Panc1 (cell line): ENCODE results near the gene RPL36AL. TPM values are rescaled to one million over a fixed set of nuclear protein-coding genes. Genes with fewer than 3 reads are reported as not detected.

ENCODE experiments used
- total RNA-seq: library from RNA; stranded (reverse); gene quantifications from one replicate; pipeline ENCODE4 v1.2.1, GENCODE V29; 2021; ENCODE audit not compliant: unreplicated experiment

Gene RPL36AL
- total RNA-seq, 1 experiment from 2014 or later = 136 TPM

Other genes starting within 250 kb of the RPL36AL start
- gene RPS29, start 34.2 kb downstream of the RPL36AL start, total RNA-seq = 866 TPM
- 23.3 TPM for gene LRR1, start 21.7 kb downstream of the RPL36AL start, total RNA-seq
- 51.4 TPM for gene MGAT2, start 173 bp upstream of the RPL36AL start, total RNA-seq
- gene DNAAF2, start 14.6 kb upstream of the RPL36AL start, total RNA-seq = 8.2 TPM
- 17.4 TPM for gene POLE2, start 67.6 kb upstream of the RPL36AL start, total RNA-seq
- 1.3 TPM for gene KLHDC1, start 72.5 kb upstream of the RPL36AL start, total RNA-seq
- gene KLHDC2, start 147.5 kb upstream of the RPL36AL start, total RNA-seq = 24.5 TPM
- 38.3 TPM for gene NEMF, start 232.2 kb upstream of the RPL36AL start, total RNA-seq